H9 (cell line): ENCODE data around the gene CETP. TPM values are rescaled to one million over a fixed set of nuclear protein-coding genes. Genes with fewer than 3 reads are reported as not detected.

ENCODE experiments used
- DNase-seq: peaks from one replicate; pipeline ENCODE4 v3.0.0-alpha.2; 2017
- H2AFZ ChIP-seq: one replicate; pipeline ENCODE4 v1.6.1; 2013; ENCODE audit warnings: mild to moderate bottlenecking, low read length, control low read depth, moderate library complexity
- H2AK5ac ChIP-seq: 2 replicates; pipeline ENCODE4 v1.6.1; 2013; ENCODE audit warnings: low read length, control low read depth, mixed read lengths; ENCODE audit not compliant: insufficient read length
- H2BK120ac ChIP-seq: one replicate; pipeline ENCODE4 v1.6.1; 2013; ENCODE audit warnings: low read depth, mild to moderate bottlenecking, low read length, control low read depth, inconsistent platforms; ENCODE audit not compliant: poor library complexity, severe bottlenecking
- H2BK12ac ChIP-seq: 2 replicates; pipeline ENCODE4 v1.6.1; 2013; ENCODE audit warnings: low read length, control low read depth, mixed read lengths, low read depth; ENCODE audit not compliant: insufficient read length
- H2BK15ac ChIP-seq: 2 replicates; pipeline ENCODE4 v1.6.1; 2013; ENCODE audit warnings: low read depth, low read length, control low read depth
- H2BK20ac ChIP-seq: one replicate; pipeline ENCODE4 v1.6.1; 2013; ENCODE audit warnings: low read depth, mild to moderate bottlenecking, low read length, control low read depth, inconsistent platforms; ENCODE audit not compliant: poor library complexity, severe bottlenecking
- H2BK5ac ChIP-seq: 2 replicates; pipeline ENCODE4 v1.6.1; 2013; ENCODE audit warnings: low read length, control low read depth, mixed read lengths; ENCODE audit not compliant: insufficient read length
- H3K14ac ChIP-seq: 2 replicates; pipeline ENCODE4 v1.6.1; 2013; ENCODE audit warnings: low read length, control low read depth; ENCODE audit not compliant: insufficient read depth
- H3K18ac ChIP-seq: 2 replicates; pipeline ENCODE4 v1.6.1; 2013; ENCODE audit warnings: low read depth, mild to moderate bottlenecking, mixed read lengths, low read length, control low read depth; ENCODE audit not compliant: insufficient read length
- H3K23ac ChIP-seq: 2 replicates; pipeline ENCODE4 v1.6.1; 2013; ENCODE audit warnings: low read length, control low read depth, mixed read lengths, low read depth; ENCODE audit not compliant: insufficient read length
- H3K23me2 ChIP-seq: 2 replicates; pipeline ENCODE4 v1.6.1; 2013; ENCODE audit warnings: low read depth, mild to moderate bottlenecking, mixed read lengths, low read length, control low read depth; ENCODE audit not compliant: insufficient read length, poor library complexity, severe bottlenecking
- H3K27ac ChIP-seq: 2 replicates; pipeline ENCODE4 v1.5.1; 2013; ENCODE audit warnings: low read length, control low read depth, mixed read lengths, low read depth; ENCODE audit not compliant: insufficient read length
- H3K27me3 ChIP-seq: 2 replicates; pipeline ENCODE4 v1.6.1; 2013; ENCODE audit warnings: low read length, control low read depth, inconsistent platforms; ENCODE audit not compliant: insufficient read depth
- H3K4ac ChIP-seq: 2 replicates; pipeline ENCODE4 v1.6.1; 2013; ENCODE audit warnings: low read depth, mild to moderate bottlenecking, control low read depth, inconsistent platforms, low read length, moderate library complexity
- H3K4me1 ChIP-seq: 2 replicates; pipeline ENCODE4 v1.6.1; 2013; ENCODE audit warnings: low read length, control low read depth, inconsistent platforms; ENCODE audit not compliant: insufficient read depth
- H3K4me2 ChIP-seq: 2 replicates; pipeline ENCODE4 v1.6.1; 2013; ENCODE audit warnings: low read length, control low read depth, mixed read lengths; ENCODE audit not compliant: insufficient read length, insufficient read depth
- H3K56ac ChIP-seq: 2 replicates; pipeline ENCODE4 v1.6.1; 2013; ENCODE audit warnings: low read depth, mild to moderate bottlenecking, mixed read lengths, low read length, control low read depth; ENCODE audit not compliant: insufficient read length
- H3K79me1 ChIP-seq: 2 replicates; pipeline ENCODE4 v1.6.1; 2013; ENCODE audit warnings: low read depth, mild to moderate bottlenecking, moderate library complexity, low read length, control low read depth, inconsistent platforms; ENCODE audit not compliant: insufficient read depth, poor library complexity, severe bottlenecking
- H3K79me2 ChIP-seq: 2 replicates; pipeline ENCODE4 v1.6.1; 2013; ENCODE audit warnings: low read length, control low read depth, inconsistent platforms; ENCODE audit not compliant: insufficient read depth
- H3K9ac ChIP-seq: 2 replicates; pipeline ENCODE4 v1.6.1; 2013; ENCODE audit warnings: low read length, control low read depth, mixed read lengths; ENCODE audit not compliant: insufficient read length; ENCODE audit errors: extremely low read depth
- H3K9me3 ChIP-seq: one replicate; pipeline ENCODE4 v1.6.1; 2013; ENCODE audit warnings: low read depth, low read length, inconsistent platforms; ENCODE audit not compliant: control insufficient read depth
- H3T11ph ChIP-seq: one replicate; pipeline ENCODE4 v1.6.1; 2013; ENCODE audit warnings: mild to moderate bottlenecking, low read length, control low read depth, inconsistent platforms
- H4K20me1 ChIP-seq: one replicate; pipeline ENCODE4 v1.6.1; 2013; ENCODE audit not compliant: control insufficient read depth, insufficient read length, insufficient read depth
- H4K5ac ChIP-seq: 2 replicates; pipeline ENCODE4 v1.6.1; 2013; ENCODE audit warnings: low read depth, mild to moderate bottlenecking, mixed read lengths, low read length, control low read depth; ENCODE audit not compliant: insufficient read length
- H4K8ac ChIP-seq: replicated peaks from 2 replicates; pipeline ENCODE4 v1.6.1; 2013; ENCODE audit warnings: low read length, control low read depth, mixed read lengths, low read depth; ENCODE audit not compliant: insufficient read length
- H4K91ac ChIP-seq: 2 replicates; pipeline ENCODE4 v1.6.1; 2013; ENCODE audit warnings: low read depth, mild to moderate bottlenecking, moderate library complexity, mixed read lengths, low read length, control low read depth; ENCODE audit not compliant: insufficient read length
- H3K27ac Mint-ChIP-seq, 3 experiments: 2 replicates in 2 of 3; 3 replicates in 1 of 3; pipeline ENCODE4 v1.8.0; 2020 to 2021; ENCODE audit warnings: mixed read lengths in 3 of 3, mild to moderate bottlenecking in 1 of 3, moderate library complexity in 1 of 3
- H3K27me3 Mint-ChIP-seq: 2 replicates; pipeline ENCODE4 v1.8.0; 2021; ENCODE audit warnings: low read depth, mild to moderate bottlenecking, moderate library complexity, mixed read lengths
- H3K36me3 Mint-ChIP-seq, 3 experiments: 2 replicates in 2 of 3; 3 replicates in 1 of 3; pipeline ENCODE4 v1.8.0; 2020 to 2021; ENCODE audit warnings: low read depth in 3 of 3, mixed read lengths in 3 of 3; ENCODE audit not compliant: insufficient read depth in 1 of 3
- H3K4me1 Mint-ChIP-seq, 2 experiments: 2 replicates each; pipeline ENCODE4 v1.8.0; 2020; ENCODE audit warnings: mixed read lengths in 2 of 2
- H3K4me3 Mint-ChIP-seq, 2 experiments: 2 replicates in 1 of 2; 3 replicates in 1 of 2; pipeline ENCODE4 v1.8.0; 2020 to 2021; ENCODE audit warnings: mild to moderate bottlenecking in 2 of 2, mixed read lengths in 2 of 2, moderate library complexity in 1 of 2
- H3K9me3 Mint-ChIP-seq, 2 experiments: 2 replicates in 1 of 2; 3 replicates in 1 of 2; pipeline ENCODE4 v1.8.0; 2020; ENCODE audit warnings: mild to moderate bottlenecking in 2 of 2, mixed read lengths in 2 of 2, moderate library complexity in 1 of 2
- WGBS: extraction: QIAGEN DNeasy Blood & Tissue Kit; methylation state at CpG from one replicate; pipeline ENCODE4 v1.1.7; 2013; ENCODE audit warnings: missing lambda C conversion rate, low lambda C conversion rate, mixed read lengths; ENCODE audit not compliant: insufficient read length; ENCODE audit errors: extremely low coverage; 5-methylcytosine and 5-hydroxymethylcytosine counted together
- total RNA-seq: library from RNA; stranded (reverse); gene quantifications from 2 replicates; pipeline ENCODE4 v1.2.1, GENCODE V29; 2021
- TF ChIP-seq, protein P1 (sequence below): fragments of 200-600 bp; sonication (generic); conservative IDR thresholded peaks from 3 replicates; pipeline ENCODE4 v1.8.0; 2021; ENCODE audit warnings: antibody characterized with exemption, mild to moderate bottlenecking

CETP gene
- total RNA-seq, 1 experiment from 2014 or later = not detected

DNA sequence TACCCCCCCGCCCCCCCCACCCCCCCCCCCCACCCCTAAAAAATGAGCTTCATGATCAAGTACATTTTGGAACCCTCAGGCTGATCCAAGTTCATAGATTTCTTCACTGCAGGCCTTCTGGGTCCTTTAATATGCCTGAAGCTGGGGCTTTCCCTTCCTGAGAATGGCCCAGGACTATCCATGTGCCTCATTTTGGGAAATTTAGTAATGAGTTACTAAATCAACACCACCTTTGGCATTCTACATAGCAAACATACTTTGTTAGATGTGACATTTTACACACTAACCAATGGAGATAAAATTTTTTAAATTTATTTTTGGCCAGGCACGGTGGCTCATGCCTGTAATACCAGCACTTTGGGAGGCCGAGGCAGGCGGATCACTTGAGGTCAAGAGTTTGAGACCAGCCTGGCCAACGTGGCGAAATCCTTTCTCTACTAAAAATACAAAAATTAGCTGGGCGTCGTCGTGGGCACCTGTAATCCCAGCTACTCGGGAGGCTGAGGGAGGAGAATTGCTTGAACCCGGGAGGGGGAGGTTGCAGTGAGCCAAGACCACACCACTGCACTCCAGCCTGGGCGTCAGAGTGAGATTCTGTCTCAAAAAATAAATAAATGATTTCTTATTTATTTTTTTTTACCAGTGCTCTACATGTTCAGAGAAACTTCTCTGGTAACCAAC is 15.8 kb upstream of the CETP start:
- no peak overlapping the region for H2BK5ac ChIP-seq
- no peak overlapping the region for H4K91ac ChIP-seq
- no peak overlapping the region for H3K27ac ChIP-seq
- peaks cover 11 to 39% (median 23%) of the 10 kb centered on the region in 3 experiments; a peak in 6 of 7 replicates for H3K36me3 Mint-ChIP-seq
- H3K23ac ChIP-seq = no peak overlapping the region
- no peaks in the 10 kb centered on the region for H3K79me1 ChIP-seq
- no peak for DNase-seq
- no peak overlapping the region for H3K14ac ChIP-seq
- no peaks in the 10 kb centered on the region for H3K9me3 ChIP-seq
- no peaks in the 10 kb centered on the region; the same call in 1 of the 2 replicates for H3K4me1 ChIP-seq
- no peaks in the 10 kb centered on the region for H3K23me2 ChIP-seq
- H3K27me3 ChIP-seq = no peaks in the 10 kb centered on the region
- H4K20me1 ChIP-seq = no peaks in the 10 kb centered on the region
- no peaks in the 10 kb centered on the region for H3K27me3 Mint-ChIP-seq
- H2BK20ac ChIP-seq = no peak overlapping the region
- no peak overlapping the region for H3K27ac Mint-ChIP-seq
- H2BK15ac ChIP-seq = no peak overlapping the region
- no peak overlapping the region for H2BK120ac ChIP-seq
- no peak overlapping the region for H2AK5ac ChIP-seq
- no peak overlapping the region for H2AFZ ChIP-seq
- H3K56ac ChIP-seq = no peak overlapping the region
- no peak overlapping the region for H3K4me2 ChIP-seq
- no peak overlapping the region for H3K9ac ChIP-seq
- H4K5ac ChIP-seq = no peak overlapping the region
- H3K79me2 ChIP-seq = no peaks in the 10 kb centered on the region
- no peak overlapping the region for H2BK12ac ChIP-seq
- H4K8ac ChIP-seq = no peak overlapping the region
- H3K4ac ChIP-seq = no peak overlapping the region
- H3K9me3 Mint-ChIP-seq = no peaks in the 10 kb centered on the region
- no peak overlapping the region for H3T11ph ChIP-seq
- H3K4me3 Mint-ChIP-seq = no peak overlapping the region
- TF ChIP-seq, protein P1, sequence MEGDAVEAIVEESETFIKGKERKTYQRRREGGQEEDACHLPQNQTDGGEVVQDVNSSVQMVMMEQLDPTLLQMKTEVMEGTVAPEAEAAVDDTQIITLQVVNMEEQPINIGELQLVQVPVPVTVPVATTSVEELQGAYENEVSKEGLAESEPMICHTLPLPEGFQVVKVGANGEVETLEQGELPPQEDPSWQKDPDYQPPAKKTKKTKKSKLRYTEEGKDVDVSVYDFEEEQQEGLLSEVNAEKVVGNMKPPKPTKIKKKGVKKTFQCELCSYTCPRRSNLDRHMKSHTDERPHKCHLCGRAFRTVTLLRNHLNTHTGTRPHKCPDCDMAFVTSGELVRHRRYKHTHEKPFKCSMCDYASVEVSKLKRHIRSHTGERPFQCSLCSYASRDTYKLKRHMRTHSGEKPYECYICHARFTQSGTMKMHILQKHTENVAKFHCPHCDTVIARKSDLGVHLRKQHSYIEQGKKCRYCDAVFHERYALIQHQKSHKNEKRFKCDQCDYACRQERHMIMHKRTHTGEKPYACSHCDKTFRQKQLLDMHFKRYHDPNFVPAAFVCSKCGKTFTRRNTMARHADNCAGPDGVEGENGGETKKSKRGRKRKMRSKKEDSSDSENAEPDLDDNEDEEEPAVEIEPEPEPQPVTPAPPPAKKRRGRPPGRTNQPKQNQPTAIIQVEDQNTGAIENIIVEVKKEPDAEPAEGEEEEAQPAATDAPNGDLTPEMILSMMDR = no peak
- no peak overlapping the region for H3K18ac ChIP-seq
- no CpG with 5 or more reads among the region's 12 CpGs for WGBS
- H3K4me1 Mint-ChIP-seq = peaks cover 5 to 8% of the 10 kb centered on the region in 2 experiments
